SJCRH30 (cell line): ENCODE results near the gene CAPRIN2. TPM values are rescaled to one million over a fixed set of nuclear protein-coding genes. Genes with fewer than 3 reads are reported as not detected.

Source experiments
- DNase-seq, 2 experiments: peaks; one replicate each; pipeline ENCODE4 v3.0.0-alpha.2; 2015 to 2020
- H3K27ac ChIP-seq: fragments of 250-450 bp; sonication (Bioruptor Pico); 2 replicates; pipeline ENCODE4 v1.5.1; 2020; ENCODE audit warnings: mild to moderate bottlenecking, moderate library complexity
- H3K27me3 ChIP-seq: fragments of 250-450 bp; sonication (Bioruptor Pico); 2 replicates; pipeline ENCODE4 v1.5.1; 2020; ENCODE audit warnings: mild to moderate bottlenecking, moderate library complexity
- H3K36me3 ChIP-seq: fragments of 250-450 bp; sonication (Bioruptor Pico); 2 replicates; pipeline ENCODE4 v1.5.1; 2020; ENCODE audit warnings: mild to moderate bottlenecking, moderate library complexity
- H3K4me1 ChIP-seq: fragments of 250-450 bp; sonication (Bioruptor Pico); 2 replicates; pipeline ENCODE4 v1.5.1; 2020; ENCODE audit warnings: mild to moderate bottlenecking, moderate library complexity
- H3K4me3 ChIP-seq: fragments of 250-450 bp; sonication (Bioruptor Pico); 2 replicates; pipeline ENCODE4 v1.5.1; 2020; ENCODE audit warnings: mild to moderate bottlenecking, moderate library complexity
- H3K9me3 ChIP-seq: fragments of 250-450 bp; sonication (Bioruptor Pico); replicated peaks from 2 replicates; pipeline ENCODE4 v1.5.1; 2020; ENCODE audit warnings: mild to moderate bottlenecking, moderate library complexity
- total RNA-seq: library from RNA; depleted of rRNA; stranded (reverse); fragments of >200 nt; shearing (Covaris generic); gene quantifications from 2 replicates; pipeline ENCODE4 v1.2.3, GENCODE V29; 2014

Gene CAPRIN2
- total RNA-seq, 1 experiment from 2014 or later = 27.5 TPM

DNA sequence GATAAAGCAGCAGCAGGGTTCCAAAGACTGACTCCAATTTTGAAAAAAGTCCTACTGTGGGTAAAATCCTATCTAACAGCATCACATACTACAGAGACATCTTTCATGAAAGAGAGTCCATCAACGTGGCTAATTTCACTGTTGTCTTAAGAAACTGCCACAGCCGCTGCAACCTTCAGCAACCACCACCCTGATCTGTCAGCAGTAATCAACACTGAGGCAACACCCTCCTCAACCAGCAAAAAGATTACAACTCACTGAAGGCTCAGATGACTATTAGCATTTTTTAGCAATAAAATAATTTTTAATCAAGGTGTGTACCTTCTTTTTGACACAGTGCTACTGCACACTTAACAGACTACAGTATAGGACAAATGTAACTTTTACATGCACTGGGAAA is 6.6 kb downstream of the CAPRIN2 start:
- DNase-seq = no peak
- Histone ChIP-seq H3K4me3 (no peak overlapping the region), H3K4me1 (no peaks in the 10 kb centered on the region), H3K27me3 (no peaks in the 10 kb centered on the region), H3K9me3 (no peaks in the 10 kb centered on the region; the same call in 1 of the 2 replicates), H3K27ac (no peak overlapping the region), H3K36me3 (peaks cover 37% of the 10 kb centered on the region)

DNA sequence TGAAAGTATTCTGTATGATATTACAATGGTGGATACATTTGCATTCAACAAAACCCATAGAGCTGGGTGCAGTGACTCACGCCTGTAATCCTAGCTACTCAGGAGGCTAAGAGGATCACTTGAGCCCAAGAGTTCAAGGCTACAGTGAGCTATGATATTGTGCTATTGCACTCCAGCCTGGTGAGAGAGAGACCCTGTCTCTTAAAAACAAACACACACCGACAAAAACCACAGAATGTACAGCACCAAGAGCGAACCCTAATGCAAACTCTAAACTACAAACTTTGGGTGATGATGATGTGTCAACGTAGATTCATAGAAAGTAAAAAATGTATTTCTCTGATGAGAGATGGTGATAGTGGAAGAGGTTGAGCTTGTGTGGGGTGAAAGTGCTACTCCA is 8.6 kb downstream of the CAPRIN2 start:
- Histone ChIP-seq H3K4me3 (no peak overlapping the region), H3K27ac (no peak overlapping the region), H3K36me3 (peaks cover 37% of the 10 kb centered on the region), H3K27me3 (no peaks in the 10 kb centered on the region), H3K9me3 (no peaks in the 10 kb centered on the region; the same call in 1 of the 2 replicates), H3K4me1 (no peaks in the 10 kb centered on the region)
- DNase-seq = no peak

DNA sequence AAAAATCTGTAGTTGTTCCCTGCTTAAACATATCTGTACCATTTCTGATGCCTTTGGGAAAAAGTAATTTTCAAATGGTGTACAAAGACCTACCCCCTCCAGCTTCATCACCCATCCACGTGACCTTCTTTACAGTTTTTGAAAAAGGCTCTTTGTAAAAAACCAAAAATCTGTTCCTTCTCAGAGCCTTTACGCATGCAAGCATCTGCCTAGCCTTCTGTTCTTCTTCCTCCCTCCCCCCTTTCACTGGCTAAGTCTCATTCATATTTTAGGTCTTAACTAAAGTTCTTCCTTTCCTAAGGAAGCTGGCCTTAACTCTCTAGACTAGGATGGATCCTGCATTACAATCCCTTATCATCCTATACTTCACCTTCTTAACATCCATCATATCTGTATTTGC is 10.4 kb downstream of the CAPRIN2 start:
- Histone ChIP-seq H3K27ac (no peak overlapping the region), H3K4me3 (no peak overlapping the region), H3K27me3 (no peaks in the 10 kb centered on the region), H3K4me1 (no peaks in the 10 kb centered on the region), H3K9me3 (no peaks in the 10 kb centered on the region; the same call in 1 of the 2 replicates), H3K36me3 (peaks cover 49% of the 10 kb centered on the region)
- DNase-seq = no peak

DNA sequence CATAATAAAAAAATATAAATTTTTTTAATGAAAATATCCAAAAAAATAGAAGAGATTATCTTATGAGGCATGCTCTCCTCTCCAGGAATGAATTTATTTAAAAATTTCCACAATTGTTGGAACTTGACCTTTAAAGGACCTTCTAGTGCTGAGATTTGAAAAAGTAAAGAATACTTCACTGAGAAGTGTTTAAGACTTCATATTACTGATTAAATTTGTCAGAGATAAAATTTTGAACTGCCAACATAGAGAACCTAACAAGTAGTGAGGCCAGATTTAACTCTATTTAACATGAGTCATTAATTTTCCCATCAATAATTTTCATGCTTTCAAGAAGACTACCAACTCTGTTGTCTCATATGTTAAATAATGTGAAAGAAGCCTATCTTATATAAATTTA is 14.5 kb downstream of the CAPRIN2 start:
- DNase-seq = no peak
- Histone ChIP-seq H3K36me3 (peaks cover 37% of the 10 kb centered on the region), H3K27ac (no peak overlapping the region), H3K4me3 (no peak overlapping the region), H3K27me3 (no peaks in the 10 kb centered on the region), H3K9me3 (peaks cover 3% of the 10 kb centered on the region; the same call in 1 of the 2 replicates), H3K4me1 (no peaks in the 10 kb centered on the region)

DNA sequence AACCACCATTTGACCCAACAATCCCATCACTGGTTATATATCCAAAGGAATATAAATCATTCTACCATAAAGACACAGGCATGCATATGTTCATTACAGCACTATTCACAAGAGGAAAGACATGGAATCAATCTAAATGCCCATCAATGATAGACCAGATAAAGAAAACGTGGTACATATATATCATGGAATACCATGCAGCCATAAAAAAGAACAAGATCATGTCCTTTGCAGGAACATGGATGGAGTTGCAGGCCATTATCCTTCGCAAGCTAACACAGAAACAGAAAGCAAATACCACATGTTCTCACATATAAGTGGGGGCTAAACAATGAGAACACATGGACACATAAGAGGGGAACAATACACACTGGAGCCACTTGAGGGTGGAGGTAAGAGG is 15.7 kb downstream of the CAPRIN2 start:
- Histone ChIP-seq H3K36me3 (peaks cover 41% of the 10 kb centered on the region), H3K4me3 (no peak overlapping the region), H3K9me3 (peaks cover 3% of the 10 kb centered on the region; the same call in 1 of the 2 replicates), H3K27me3 (no peaks in the 10 kb centered on the region), H3K27ac (no peak overlapping the region), H3K4me1 (no peaks in the 10 kb centered on the region)
- no peak for DNase-seq

DNA sequence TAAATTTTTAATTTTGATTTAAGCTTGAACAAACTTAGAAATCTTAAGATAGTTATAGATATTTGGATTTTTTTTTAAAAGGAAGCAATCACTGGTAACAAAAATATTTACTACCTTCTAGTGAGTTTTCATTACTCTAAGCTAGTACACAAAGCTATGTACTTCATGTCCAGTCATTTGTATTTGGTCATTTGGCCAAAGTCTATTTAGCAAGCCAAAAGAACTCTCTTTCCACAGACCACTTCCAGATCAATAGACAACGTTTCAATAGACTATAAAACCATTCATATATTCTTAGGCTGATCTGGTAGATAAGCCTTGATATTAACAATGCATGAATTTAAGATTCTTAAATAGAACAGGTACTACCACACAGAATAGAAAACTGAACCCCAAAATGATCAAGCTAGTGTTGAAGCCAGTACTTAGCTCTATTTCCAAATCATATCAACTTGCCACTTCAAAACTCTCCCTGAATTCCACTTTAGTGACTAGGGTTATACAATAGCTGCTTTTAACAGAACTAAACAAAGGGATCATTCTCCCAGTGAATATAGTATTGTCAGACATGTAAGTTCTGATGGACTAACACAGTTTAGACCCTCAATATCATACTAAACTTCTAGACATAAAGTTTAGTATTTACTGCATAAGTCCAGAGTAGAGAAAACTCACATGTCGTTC is 21.7 kb downstream of the CAPRIN2 start:
- Histone ChIP-seq H3K27ac (no peak overlapping the region), H3K36me3 (peaks cover 34% of the 10 kb centered on the region), H3K27me3 (no peaks in the 10 kb centered on the region), H3K4me3 (no peak overlapping the region), H3K4me1 (no peaks in the 10 kb centered on the region), H3K9me3 (no peaks in the 10 kb centered on the region)
- DNase-seq = no peak

DNA sequence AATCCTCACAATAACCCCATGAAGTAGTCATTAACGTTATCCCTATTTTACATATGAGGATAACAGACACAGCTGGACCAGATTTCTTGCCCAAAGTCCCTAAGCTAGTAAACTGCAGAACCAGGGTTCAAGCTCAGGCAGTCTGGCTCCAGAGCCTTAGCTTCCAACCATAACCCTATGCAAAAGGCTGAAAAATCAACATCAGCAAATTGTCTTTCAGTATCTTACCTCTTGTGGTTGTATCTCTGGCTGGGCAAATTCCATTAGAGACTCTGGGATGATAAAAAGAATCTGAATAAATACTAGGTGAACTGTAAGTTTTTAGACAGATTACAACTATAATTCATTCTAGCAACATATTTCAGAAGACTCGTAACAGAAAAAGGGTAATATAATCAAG is 24.7 kb downstream of the CAPRIN2 start:
- Histone ChIP-seq H3K9me3 (no peaks in the 10 kb centered on the region), H3K27ac (no peak overlapping the region), H3K36me3 (peaks cover 29% of the 10 kb centered on the region), H3K27me3 (no peaks in the 10 kb centered on the region), H3K4me3 (no peak overlapping the region), H3K4me1 (peaks cover 4% of the 10 kb centered on the region)
- no peak for DNase-seq

DNA sequence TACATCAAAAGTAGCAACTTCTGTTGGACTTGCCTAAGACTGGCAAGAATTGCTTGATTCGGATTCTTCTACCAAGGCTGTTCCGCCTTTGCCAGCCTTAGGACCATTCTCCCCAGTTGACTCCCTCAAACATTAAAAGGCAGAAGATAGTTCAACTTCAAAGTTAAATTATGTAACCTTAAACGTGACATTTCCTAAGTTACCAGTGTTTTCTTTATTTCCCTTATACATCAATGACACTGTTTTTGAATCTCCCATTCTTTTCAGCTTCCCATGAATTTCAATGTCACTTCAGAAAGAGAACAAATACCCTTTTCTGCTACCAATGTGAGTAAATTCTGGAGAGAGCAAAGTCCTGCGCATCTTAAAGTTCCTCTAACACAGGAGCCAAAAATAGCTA is 25.2 kb downstream of the CAPRIN2 start:
- no peak overlapping the region for H3K4me3 ChIP-seq
- peaks cover 4% of the 10 kb centered on the region for H3K4me1 ChIP-seq
- DNase-seq = no peak
- no peaks in the 10 kb centered on the region for H3K9me3 ChIP-seq
- H3K27ac ChIP-seq = no peak overlapping the region
- H3K36me3 ChIP-seq = peaks cover 28% of the 10 kb centered on the region
- no peaks in the 10 kb centered on the region for H3K27me3 ChIP-seq

DNA sequence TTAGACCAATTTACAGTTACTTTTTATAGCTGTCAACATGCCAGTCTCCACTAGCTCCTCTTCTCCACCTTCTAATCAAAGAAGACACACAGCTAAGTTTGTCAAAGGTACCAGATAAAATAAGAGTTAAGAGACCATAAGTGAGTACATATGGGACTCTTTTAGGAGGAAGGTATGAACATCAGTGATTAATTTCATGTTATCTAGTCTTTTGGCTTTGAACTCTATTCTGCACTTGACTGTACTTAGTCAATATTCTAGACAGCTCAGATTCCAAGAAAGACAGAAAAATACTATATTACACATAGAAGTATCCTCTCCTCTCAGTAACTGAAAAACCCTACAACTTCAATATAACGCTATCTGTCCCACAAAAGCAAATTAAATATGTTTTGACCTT is 28.1 kb downstream of the CAPRIN2 start:
- Histone ChIP-seq H3K4me1 (peaks cover 4% of the 10 kb centered on the region), H3K9me3 (no peaks in the 10 kb centered on the region), H3K36me3 (peaks cover 35% of the 10 kb centered on the region), H3K27ac (no peak overlapping the region), H3K27me3 (no peaks in the 10 kb centered on the region), H3K4me3 (no peak overlapping the region)
- no peak for DNase-seq

DNA sequence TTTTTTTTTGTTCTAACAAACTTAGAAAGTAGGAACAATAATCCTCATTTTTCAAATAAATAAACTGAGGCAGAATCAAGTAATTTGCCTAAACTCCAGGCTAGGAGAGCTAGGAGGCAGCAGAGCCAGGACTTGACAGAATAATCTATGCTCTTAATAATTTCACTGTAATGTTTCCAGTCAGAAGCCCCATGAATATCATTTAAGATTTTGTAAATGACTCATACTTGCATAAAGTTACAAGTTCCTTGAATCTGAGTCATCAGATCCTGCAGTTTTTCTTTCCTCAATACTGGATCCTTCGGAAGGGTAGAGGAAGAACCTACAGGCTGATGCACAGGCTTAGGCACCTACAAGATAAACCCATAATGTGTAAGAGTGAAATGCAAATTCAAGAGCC is 29.0 kb downstream of the CAPRIN2 start:
- Histone ChIP-seq H3K4me1 (peaks cover 4% of the 10 kb centered on the region), H3K36me3 (peaks cover 33% of the 10 kb centered on the region), H3K27me3 (no peaks in the 10 kb centered on the region), H3K9me3 (no peaks in the 10 kb centered on the region), H3K4me3 (no peak overlapping the region), H3K27ac (no peak overlapping the region)
- peak in 1 of 2 experiments; percentile 6 for DNase-seq

DNA sequence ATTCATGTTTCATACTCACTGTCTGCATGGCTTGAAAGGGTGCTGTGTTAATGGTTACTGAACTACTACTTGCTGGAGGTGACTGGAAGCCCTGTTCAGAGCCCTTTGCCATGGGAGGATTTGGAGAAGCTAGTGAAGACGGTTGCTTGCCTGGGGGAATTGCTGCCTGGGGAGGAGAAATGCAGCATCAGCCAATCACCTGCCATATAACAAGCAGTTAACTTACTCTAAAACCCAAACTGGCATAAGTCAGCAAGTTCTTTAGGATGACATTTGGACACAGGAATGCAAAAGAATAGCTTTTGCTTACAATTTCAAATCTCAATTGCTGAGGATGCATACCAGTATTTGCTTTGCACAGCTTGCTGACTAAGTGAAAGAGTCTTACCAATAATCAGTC is 35.7 kb downstream of the CAPRIN2 start:
- Histone ChIP-seq H3K27me3 (no peaks in the 10 kb centered on the region), H3K36me3 (peaks cover 62% of the 10 kb centered on the region), H3K4me3 (no peak overlapping the region), H3K4me1 (no peaks in the 10 kb centered on the region), H3K27ac (no peak overlapping the region), H3K9me3 (no peaks in the 10 kb centered on the region)
- no peak for DNase-seq

DNA sequence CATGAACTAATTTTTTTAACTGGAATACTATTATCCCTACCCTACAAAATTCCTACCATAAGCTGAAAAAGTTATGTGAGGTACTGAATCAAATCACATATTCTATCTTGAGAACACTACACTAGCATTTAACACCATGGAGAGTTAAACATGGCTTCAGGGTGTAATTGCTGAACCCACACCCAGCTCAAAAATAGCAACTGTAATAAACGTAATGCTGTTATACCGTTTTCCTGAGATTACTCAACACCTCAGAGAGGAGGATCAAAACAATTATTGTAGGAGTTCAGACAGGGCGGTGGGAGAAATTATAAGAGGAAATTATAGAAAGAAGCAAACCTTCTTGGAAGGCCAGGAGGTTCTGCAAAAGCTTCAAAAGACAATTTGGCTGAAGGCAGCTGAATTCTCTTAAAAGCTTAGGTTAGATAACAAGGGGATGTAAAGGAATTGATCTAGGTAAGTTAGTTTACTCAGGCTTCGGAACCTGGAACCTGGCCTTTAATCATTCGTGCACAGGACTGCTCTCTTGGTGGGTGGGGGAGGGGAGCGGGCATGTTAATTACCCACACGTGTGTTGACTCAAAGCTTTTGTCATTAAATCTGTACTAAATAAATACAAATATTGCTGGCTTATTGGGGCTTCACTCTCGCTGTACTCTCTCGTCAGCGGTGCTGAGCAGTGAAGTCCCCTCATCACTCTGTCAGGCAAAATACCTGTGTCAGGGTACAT is 47.0 kb downstream of the CAPRIN2 start:
- H3K9me3 ChIP-seq = no peaks in the 10 kb centered on the region
- no peak overlapping the region for H3K4me3 ChIP-seq
- H3K36me3 ChIP-seq = peaks cover 31% of the 10 kb centered on the region
- DNase-seq = no peak
- H3K27me3 ChIP-seq = no peaks in the 10 kb centered on the region
- H3K27ac ChIP-seq = no peak overlapping the region
- H3K4me1 ChIP-seq = no peaks in the 10 kb centered on the region

DNA sequence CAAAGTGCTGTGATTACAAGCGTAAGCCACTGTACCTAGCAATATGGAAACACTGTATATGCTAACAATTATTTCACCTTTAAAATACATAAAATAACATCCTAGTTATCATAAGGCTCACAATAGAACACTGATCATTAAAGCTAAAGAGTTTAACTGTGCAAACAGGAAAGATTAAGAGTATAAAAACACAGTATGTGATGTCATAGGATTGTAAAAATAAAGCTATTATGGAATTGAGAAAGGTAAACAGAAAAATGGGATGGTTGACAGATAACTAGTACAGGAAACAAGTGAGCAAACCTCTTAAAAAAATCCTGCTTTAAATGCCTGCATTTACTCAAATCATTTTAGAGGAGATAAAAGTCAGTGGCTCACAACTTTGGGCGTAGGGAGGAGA is 48.3 kb downstream of the CAPRIN2 start:
- Histone ChIP-seq H3K27me3 (no peaks in the 10 kb centered on the region), H3K4me3 (no peak overlapping the region), H3K9me3 (no peaks in the 10 kb centered on the region), H3K36me3 (peaks cover 23% of the 10 kb centered on the region), H3K4me1 (no peaks in the 10 kb centered on the region), H3K27ac (no peak overlapping the region)
- DNase-seq = no peak

DNA sequence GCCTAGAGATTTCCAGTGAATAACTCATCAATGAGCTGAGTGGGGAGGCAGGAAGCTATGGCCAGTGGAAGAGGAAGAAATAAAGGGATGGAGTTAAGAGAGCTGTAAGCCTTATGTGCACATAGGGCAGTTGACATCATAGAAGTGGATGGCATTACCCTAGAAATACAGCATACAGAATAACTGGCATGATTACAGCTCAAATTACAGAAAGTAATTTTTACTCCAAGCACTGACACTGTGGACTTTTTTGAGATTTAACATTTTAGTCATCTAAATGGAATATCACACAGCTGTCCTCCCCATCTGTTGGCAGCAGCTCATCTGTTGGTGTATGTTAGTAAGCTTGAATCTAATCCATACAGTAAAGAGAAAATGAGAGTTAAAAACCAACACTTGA is 53.7 kb downstream of the CAPRIN2 start:
- no peaks in the 10 kb centered on the region for H3K36me3 ChIP-seq
- no peaks in the 10 kb centered on the region for H3K9me3 ChIP-seq
- H3K4me1 ChIP-seq = peaks cover 7% of the 10 kb centered on the region
- no peaks in the 10 kb centered on the region for H3K27me3 ChIP-seq
- H3K27ac ChIP-seq = no peak overlapping the region
- no peak overlapping the region for H3K4me3 ChIP-seq
- peak in 1 of 2 experiments; percentile 36 for DNase-seq

DNA sequence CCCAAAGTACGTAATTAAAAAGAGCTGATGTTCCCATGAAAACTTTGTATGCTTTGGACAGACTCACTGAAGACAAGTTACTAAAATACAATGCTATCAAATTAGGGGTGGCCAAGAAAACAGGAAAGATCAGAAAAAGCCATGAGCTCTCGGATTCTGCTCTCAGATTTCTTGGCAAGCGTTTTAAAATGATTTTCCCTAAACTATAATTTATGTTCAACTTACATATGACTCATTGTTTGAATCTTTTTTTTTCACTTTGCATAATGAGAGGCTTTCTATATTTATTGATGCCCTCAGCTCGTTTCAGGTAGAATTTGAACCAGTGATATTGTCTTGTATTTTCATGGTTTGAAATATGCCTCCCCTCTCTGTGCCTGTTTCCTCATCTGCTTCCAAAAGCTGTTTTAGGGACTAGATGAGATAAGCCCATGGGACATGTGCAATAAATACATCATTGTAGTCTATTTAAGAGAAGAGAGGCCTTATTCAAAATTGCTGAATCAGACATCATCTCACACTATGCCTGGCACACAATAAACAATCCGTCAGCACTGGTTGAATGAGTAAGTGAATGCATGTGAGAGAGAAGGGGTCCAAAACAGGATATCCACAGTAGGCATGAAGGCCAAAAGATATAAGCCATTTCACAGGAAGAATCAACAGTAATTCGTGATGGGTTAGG is 54.4 kb downstream of the CAPRIN2 start:
- Histone ChIP-seq H3K27me3 (no peaks in the 10 kb centered on the region), H3K9me3 (no peaks in the 10 kb centered on the region), H3K27ac (no peak overlapping the region), H3K4me3 (no peak overlapping the region), H3K4me1 (peaks cover 7% of the 10 kb centered on the region), H3K36me3 (no peaks in the 10 kb centered on the region)
- DNase-seq = no peak
